ENCODE results near the gene ANGEL1.

DNA sequence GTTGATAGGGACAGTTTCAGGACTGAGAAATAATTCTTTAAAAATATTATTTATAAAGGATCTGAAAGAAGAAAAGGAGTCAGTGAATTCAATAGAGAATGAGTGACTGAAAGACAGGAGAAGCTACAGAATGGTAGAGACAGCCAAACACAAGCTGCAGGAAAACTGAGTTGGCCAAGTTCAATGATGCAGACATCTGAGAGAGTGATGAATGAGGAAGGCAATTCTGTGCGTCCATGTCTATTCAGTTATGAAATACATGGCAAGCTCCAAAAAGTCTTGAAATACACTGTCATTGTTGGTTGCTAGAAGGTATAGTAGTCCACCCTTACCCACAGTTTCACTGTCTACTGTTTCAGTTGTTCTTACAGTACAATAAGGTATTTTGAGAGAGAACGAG, 20.3 kb upstream of the ANGEL1 start:
- TF ChIP-seq CBFB (CRISPR knock-in tag; IDR thresholded peaks at IDR 0.05) (no peak), TBX3 (IDR thresholded peaks at IDR 0.05; ENCODE audit: borderline replicate concordance) (no peak), ZNF24 (IDR thresholded peaks at IDR 0.05) (no peak), ZNF883 (CRISPR knock-in tag; IDR thresholded peaks at IDR 0.05; ENCODE audit: not compliant biosample characterization) (no peak), ZNF30 (CRISPR knock-in tag; IDR thresholded peaks at IDR 0.05) (no peak), DMAP1 (CRISPR knock-in tag; IDR thresholded peaks at IDR 0.05) (no peak), ZBTB1 (CRISPR knock-in tag; IDR thresholded peaks at IDR 0.05; ENCODE audit: borderline replicate concordance) (no peak), TCF7L2 (IDR thresholded peaks at IDR 0.05; ENCODE audit: low read depth, low read length) (no peak), KAT2B (IDR thresholded peaks at IDR 0.05; ENCODE audit: borderline replicate concordance, low read depth, low read length) (no peak), ZNF274 (CRISPR knock-in tag; IDR thresholded peaks at IDR 0.05) (no peak), NR3C1 (CRISPR knock-in tag; IDR thresholded peaks at IDR 0.05) (no peak), MAZ (IDR thresholded peaks at IDR 0.05; ENCODE audit: borderline replicate concordance, low read depth, low read length) (no peak), MAZ (CRISPR knock-in tag; IDR thresholded peaks at IDR 0.05; ENCODE audit: low read depth) (no peak)
- TF ChIP-seq, protein P1, sequence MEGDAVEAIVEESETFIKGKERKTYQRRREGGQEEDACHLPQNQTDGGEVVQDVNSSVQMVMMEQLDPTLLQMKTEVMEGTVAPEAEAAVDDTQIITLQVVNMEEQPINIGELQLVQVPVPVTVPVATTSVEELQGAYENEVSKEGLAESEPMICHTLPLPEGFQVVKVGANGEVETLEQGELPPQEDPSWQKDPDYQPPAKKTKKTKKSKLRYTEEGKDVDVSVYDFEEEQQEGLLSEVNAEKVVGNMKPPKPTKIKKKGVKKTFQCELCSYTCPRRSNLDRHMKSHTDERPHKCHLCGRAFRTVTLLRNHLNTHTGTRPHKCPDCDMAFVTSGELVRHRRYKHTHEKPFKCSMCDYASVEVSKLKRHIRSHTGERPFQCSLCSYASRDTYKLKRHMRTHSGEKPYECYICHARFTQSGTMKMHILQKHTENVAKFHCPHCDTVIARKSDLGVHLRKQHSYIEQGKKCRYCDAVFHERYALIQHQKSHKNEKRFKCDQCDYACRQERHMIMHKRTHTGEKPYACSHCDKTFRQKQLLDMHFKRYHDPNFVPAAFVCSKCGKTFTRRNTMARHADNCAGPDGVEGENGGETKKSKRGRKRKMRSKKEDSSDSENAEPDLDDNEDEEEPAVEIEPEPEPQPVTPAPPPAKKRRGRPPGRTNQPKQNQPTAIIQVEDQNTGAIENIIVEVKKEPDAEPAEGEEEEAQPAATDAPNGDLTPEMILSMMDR (CRISPR knock-in tag; IDR thresholded peaks at IDR 0.05), result no peak
- TF ChIP-seq, protein P2, sequence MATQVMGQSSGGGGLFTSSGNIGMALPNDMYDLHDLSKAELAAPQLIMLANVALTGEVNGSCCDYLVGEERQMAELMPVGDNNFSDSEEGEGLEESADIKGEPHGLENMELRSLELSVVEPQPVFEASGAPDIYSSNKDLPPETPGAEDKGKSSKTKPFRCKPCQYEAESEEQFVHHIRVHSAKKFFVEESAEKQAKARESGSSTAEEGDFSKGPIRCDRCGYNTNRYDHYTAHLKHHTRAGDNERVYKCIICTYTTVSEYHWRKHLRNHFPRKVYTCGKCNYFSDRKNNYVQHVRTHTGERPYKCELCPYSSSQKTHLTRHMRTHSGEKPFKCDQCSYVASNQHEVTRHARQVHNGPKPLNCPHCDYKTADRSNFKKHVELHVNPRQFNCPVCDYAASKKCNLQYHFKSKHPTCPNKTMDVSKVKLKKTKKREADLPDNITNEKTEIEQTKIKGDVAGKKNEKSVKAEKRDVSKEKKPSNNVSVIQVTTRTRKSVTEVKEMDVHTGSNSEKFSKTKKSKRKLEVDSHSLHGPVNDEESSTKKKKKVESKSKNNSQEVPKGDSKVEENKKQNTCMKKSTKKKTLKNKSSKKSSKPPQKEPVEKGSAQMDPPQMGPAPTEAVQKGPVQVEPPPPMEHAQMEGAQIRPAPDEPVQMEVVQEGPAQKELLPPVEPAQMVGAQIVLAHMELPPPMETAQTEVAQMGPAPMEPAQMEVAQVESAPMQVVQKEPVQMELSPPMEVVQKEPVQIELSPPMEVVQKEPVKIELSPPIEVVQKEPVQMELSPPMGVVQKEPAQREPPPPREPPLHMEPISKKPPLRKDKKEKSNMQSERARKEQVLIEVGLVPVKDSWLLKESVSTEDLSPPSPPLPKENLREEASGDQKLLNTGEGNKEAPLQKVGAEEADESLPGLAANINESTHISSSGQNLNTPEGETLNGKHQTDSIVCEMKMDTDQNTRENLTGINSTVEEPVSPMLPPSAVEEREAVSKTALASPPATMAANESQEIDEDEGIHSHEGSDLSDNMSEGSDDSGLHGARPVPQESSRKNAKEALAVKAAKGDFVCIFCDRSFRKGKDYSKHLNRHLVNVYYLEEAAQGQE (IDR thresholded peaks at IDR 0.05; ENCODE audit: borderline replicate concordance in 1 of 2, low read depth in 1 of 2, low read length in 2 of 2), result no peak

Data from HepG2 (cell line).